Stimulated activated CD8-positive, alpha-beta memory T cell treated with anti-CD3 and anti-CD28 coated beads, Interleukin-2, amount 100 ng/mL, for 48 hours (primary cell): ENCODE measurements around the gene LGALS9B.
A peak's percentile ranks its signal among the peaks of the same experiment; 100 is the strongest.
"Not testable (repeated sequence)": the region's sequence is repeated elsewhere in the genome, so short reads cannot be mapped to it uniquely, and the experiment has no call there.

ENCODE experiments used
- DNase-seq, 2 donors: peaks; one replicate each; pipeline ENCODE4 v3.0.0-alpha.2; 2020; ENCODE audit warnings: low read depth in 2 of 2

Gene LGALS9B

DNA sequence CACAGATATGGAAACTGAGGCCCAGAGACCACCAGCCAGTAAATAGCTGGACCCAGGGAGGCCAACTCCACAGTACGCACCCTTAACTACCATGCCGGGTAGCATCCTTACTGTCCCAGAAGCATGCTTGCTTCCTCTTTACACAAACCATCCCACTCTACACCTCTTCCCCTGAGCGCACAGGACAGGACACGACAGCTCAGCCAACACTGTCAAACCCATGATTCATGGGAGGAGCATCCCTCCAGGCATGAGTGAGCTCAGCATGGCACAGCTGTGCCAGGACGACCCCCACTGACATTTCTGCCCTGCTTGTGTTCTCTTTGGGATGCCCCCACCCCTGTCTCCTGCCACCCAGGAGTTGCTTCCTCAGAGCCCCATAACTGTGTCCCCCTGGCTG lies 340 bp downstream of the LGALS9B start:
- not testable (repeated sequence) for DNase-seq

DNA sequence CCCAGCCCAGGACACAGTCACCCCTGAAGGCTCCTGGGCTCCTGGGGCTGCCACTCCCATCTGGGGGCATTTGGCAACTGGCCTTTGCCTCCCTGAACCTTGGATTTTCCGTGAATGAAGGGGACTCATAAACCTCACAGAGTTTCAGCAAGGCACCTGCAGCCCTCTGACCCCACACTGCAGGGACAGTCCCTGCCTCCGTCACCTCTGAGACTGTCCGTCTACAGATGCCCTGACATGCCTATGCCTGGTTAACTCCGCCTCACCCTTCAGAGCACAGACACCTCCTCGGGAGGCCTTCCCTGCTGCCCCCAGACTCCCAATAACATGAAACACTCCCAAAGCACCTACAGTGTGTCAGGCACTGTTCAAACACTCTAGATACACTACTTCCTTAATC lies 786 bp downstream of the LGALS9B start:
- DNase-seq, result not testable (repeated sequence)

DNA sequence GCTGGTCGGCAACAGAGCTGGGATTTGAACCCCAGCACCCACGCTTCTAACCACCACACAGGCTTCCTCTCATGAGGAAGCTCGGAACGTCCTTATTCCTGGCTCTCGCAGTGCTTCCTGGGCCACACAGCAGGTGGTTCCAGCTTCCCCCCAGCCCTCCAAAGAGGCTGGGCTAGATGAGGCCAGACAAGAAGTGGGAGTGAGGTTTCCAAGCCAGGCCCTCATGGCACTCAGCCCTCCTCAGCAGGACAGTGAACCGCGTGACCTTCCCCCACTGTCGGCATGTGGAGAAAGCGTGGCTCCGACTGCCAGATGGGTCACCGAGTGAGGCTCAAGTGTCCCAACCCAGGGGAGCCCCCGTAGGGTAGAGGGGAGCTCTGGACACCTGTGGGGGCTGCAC lies 1.8 kb downstream of the LGALS9B start:
- DNase-seq, result not testable (repeated sequence)

DNA sequence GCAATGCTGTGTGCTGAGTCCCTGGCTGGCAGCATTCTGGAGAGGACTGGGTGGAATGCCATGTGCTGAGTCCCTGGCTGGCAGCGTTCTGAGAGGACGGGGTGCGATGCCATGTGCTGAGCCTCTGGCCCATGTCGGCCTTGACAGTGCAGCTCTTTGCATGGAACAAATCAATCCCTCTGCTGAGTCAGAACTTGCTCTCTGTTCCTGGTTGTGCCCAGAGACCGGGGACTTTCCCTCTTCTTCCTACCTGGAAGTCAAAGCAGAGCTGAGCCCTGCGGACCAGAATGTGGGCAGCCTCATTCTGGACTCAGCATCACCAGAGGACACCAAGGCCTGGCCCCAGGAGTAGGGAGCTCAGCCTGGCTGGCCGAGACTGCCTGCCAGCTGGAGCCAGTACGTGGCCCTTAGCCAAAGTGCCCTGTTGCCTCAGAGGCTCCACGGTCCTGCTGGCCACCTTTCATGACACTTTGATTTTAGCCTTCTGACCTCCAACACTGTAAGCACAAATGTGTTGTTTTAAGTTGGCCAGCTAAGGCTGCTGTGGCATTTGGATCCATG lies 2.4 kb downstream of the LGALS9B start:
- DNase-seq, result not testable (repeated sequence)

DNA sequence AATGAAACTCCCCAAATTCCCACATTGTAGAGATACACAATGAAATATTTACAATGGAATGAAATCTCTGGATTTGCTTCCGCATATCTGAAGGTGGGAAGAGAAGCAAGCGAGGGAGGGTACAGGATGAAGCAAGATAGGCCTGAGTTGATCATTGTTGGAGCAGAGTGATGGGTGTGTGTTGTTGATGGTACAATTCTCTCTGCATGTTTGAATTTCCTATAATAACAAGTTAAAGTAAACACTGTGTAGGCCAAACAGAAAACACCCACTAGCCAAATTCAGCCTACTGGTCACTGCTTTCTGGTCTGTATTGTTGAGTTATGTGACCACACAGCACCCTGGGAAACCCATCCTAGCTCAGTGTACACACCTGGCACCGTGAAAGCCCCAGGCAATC lies 5.2 kb downstream of the LGALS9B start:
- not testable (repeated sequence) for DNase-seq

DNA sequence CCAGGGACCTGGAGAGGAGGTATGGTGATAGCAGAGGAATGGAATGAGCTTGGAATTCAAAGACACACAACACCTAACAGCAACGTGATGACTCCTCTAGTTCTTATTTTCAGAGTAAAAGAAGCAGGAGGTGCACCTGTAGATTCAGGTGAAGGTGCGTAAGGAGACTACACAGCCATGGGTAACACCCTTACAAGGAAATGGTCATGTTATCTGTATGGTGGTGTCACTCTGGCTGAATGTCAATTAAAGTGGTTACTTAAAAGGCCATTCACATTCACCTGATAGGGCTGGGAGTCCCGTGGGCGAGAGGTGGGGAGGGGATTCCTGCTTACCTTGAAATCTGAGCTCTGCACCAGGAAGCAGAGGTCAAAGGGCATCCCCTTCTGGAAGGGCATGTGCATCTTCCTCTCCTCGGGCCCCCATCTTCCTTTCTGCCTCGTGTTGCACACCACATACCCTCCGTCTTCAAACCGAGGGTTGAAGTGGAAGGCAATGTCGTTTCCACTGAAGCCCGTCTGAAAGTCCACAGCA lies 9.4 kb downstream of the LGALS9B start:
- not testable (repeated sequence) for DNase-seq

DNA sequence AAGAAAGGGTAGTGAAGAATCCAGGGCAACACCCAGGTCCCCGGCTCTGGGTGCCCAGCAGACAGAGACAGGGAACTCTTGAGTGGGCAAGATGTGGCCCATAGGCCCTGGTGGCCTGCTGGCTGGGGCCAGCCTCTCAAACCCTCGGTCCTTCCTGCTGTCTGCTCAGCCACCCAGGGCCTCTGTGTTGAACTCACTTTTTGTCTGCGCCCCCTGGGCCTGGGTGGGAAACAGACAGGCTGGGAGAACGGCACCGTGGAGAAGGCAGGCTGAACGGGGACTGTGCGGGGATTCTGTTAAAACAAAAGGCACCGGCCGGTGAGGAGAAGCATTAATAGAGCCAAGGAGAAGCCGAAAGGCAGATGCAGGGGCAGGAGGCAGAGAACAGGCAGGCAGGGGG lies 12.2 kb downstream of the LGALS9B start:
- not testable (repeated sequence) for DNase-seq

DNA sequence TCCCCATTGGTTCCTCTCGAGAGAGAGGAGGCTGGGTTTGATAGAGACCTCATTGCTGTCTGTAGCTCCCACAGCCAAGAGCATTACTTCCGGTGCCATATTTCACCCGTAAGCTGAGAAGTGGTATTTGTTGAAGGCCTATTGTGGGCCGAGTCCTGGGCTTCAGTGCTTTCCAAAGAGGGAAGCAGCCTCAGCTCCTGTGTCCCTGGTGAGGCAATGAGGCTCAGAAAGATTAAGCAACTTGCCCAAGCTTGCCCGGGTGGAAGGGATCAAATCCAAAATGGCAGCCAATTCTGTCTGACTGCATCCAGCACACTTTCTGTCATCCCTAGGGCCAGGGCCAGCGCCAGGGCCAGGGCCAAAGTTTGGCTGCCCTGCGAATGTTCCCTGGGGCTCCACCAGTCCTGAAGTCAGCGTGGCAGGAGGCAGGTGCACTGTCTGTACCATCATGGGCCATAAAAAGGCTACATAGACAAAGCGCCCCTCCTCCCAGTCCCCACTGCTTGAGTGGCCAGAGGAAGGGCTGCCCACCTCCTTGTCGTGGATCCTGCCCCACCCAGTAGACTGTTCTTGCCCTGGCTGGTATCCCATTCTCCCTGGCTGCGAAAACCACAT lies 13.4 kb downstream of the LGALS9B start:
- not testable (repeated sequence) for DNase-seq

DNA sequence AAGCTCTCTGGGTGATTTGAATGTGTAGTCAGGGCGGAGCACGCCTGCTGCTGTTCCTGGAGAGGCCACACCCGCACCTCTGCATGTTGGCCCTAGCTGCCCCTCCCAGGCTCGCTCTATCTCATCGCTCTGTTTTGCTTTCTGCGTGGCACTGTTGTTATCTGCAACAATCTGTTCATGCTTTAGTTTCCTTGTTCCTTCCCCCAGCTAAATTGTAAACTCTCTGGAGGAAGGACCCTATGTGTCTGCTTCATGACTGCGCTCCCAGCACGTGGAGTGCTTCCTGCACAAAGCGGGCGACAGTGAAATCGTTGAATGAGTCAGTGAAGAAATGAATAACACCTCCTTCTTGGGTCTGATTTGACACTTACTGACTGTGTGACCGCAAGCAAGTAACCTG lies 16.5 kb downstream of the LGALS9B start:
- peak in 1 of 2 donors; percentile 6 for DNase-seq

DNA sequence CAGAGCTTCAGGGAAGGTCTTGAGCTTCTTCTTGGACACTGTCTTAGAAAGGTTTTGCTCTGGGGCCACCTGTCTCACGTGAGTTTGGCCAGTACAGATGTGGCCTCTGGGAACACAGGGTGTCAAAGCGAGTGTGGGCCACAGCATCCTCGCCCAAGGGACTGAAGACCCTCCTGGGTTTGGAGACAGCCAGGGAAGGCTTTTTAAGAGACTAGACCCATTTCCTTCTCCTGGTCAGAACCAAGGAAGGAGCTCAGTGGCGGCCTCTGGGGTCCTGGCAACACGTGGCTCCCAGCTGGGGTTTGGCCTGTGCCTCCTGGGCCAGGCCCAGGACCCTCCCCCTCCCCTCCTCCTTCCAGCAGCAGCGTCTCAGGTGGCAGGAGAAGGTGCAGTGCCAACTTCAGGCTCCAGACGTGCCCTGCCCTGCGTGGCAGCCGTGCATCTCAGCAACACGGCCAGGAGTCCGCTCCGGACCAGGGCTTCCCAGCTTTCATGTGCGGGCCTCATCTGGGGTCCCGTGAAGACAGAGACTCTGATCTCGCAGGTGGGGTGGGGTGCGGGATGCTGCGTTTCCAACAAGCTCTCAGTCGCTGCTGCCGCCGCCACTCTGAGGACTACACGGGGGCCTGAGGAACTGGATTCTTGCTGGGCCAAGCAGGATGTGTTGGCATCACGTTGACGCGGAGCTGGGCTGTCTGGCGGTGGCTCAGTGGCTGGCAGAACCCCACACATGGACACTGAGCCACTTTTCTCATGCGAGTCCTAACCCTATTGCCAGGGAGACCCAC lies 19.6 kb downstream of the LGALS9B start:
- not testable (repeated sequence) for DNase-seq

DNA sequence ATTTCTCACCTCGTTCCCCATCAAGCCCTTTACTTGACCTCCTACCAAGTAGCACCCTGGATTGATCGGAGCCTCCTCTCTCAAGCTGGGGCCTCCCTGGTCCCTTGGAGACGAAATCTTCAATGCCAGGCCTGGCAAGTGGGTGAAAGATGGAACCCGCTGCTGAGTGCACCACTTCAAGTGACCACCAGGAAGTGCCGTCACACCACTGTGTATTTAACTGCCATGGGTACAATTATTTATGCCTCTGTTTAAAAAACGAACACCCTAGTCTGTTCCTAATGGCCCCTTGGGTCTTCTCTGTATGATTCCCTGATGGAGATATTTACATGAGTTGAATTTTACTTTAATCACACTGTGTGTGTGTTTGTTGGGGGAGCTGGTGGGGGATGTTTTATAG lies 20.4 kb downstream of the LGALS9B start:
- not testable (repeated sequence) for DNase-seq

DNA sequence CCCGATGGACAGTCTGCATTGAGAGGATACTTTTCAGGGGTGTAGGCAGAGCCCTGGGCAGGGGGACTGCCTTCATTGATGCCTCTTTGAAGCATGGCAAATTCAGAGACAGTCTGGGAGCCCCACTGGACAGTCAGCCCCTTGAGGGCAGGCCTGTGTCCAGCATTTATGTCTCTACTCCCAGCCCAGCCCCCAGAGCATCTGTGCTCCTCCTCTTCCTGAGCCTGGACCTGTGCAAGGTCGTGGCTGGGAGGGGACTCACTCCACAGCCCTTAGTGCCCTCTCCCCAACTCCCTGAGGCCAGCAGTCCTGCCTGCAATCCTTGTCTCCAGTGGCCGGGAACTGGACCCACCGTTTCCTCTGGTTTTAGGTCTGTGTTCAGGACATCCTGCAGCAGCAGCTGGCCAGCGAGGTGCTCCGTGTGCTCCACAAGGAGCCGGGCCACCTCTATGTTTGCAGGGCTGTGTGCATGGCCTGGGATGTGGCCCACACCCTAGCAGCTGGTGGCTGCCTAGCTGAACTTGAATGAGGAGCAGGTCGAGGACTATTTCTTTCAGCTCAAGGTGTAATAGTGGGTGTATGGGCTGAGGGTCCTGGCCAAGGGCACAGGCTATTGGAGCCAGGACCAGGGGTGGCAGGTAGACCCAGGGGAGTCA lies 22.6 kb downstream of the LGALS9B start:
- DNase-seq, result not testable (repeated sequence)

DNA sequence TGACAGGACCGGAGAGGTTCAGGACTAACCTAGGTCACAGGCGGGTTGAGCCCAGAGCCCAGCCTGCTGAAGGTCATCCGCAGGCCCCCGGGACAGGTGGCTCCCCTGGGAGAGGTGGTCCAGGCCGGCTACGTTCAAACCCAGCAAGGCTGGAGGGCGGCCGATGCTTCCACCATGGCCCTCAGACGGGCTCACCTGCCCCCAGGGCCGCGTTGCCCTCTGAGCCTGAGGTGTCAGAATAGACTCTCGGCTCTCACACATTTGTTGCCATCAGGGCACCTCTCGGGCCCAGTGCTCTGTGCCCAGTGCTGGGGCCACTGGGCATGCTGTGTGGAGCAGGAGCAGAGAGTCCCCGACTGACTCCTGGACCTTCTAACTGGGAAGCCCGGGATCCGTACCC lies 23.2 kb downstream of the LGALS9B start:
- DNase-seq, result not testable (repeated sequence)

DNA sequence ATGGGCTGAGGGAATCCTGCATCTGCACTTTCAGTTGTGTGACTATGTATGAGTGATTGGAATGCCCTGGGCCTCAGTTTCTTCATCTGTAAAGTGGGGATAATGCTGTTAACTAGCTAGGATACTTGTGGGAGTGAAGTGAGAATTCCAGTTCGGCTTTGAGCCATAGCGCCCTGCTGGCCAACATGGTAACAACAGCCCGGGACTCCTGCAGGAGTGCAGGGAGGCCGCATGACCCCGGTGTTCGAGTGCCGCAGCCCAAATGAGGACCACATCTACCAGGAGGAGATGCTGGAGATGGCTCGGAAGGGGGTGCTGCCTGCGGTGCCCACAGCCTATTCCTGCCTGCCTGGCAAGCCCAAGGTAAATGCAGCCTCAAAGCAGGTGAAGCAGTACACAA lies 23.7 kb downstream of the LGALS9B start:
- not testable (repeated sequence) for DNase-seq

DNA sequence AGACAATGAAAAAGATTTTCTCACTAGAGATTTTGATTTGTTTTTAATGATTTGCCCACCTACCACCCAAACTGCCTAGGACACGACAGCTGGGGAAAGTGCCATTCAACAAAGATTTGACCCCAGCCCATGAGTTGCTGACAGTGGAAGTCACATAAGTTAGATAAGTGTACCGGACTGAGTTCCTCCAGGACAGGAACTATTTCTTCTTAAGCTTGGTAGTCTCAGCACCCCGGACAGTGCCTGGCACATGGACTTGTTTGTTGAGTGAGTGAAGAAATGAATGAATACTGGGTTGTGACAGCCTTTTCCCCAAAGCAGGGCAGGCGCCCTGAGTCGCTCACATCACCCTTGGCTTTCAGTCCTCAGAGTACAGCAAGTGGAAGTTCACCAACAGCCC lies 26.7 kb downstream of the LGALS9B start:
- DNase-seq, result not testable (repeated sequence)

DNA sequence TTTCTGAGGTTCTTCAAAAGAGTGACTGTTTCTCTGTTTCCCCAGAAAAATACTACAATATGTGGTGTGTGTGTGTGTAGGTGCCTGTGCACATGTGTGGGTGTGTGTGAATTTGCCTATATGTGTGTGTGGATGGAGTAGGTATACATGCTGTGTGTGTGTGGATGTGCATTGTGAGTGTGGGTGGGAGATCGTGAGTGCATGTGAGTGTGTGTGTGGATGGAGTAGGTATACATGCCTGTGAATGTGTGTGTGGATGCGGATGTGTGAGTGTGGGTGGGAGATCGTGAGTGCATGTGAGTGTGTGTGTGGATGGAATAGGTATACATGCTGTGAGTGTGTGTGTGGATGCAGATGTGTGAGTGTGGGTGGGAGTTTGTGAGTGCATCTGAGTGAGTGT lies 32.2 kb downstream of the LGALS9B start:
- DNase-seq, result not testable (repeated sequence)

DNA sequence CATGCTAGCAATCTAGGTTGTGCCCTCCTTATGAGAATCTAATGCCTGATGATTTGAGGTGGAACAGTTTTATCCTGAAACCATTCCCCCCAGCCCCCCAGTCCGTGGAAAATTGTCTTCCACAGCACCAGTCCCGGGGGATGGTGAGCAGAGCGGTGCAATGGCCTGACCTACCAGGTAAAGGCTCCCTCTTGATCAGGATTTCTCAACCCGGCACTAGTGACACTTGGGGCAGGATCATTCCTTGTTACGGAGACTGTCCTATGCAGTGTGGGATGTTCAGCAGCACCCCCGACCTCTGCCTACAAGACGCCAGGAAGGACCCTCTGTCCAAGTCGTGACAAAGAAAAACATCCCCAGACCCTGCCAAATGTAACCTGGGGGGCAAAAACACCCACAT lies 34.0 kb downstream of the LGALS9B start:
- not testable (repeated sequence) for DNase-seq

DNA sequence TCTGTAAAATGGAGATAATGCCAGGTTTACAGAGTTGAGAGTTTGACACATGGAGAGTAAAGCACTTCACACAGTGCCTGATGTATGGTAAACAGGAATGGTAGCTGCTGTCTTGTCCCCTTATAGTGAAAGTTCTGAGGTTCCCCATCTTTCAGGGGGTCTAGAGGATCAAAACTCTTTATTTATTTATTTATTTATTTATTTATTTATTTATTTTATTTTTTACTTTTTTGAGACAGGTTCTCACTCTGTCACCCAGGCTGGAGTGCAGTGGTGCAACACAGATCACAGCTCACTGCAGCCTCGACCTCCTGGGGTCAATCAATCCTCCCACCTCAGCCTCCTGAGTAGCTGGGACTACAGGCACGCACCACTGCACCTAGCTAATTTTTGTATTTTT lies 40.1 kb downstream of the LGALS9B start:
- DNase-seq, result not testable (repeated sequence)

DNA sequence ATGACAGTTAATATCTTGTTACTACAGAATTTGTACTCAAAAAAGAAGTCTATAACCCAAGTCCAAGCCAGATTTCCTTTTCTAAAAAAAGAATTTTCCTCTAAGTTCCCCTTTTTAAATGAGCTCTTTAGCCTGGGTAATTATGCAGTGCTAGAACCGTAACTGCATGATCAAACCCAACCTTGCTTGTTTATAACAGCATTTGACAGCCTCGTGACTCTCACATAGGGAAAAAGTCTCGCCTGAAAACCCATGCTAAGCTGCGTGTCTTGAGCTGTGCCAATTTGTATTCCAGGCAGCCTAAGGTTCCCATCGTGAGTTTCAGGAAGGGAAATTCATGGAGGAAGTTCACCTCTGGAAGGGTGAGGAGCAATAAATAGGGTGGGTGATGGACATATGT lies 44.5 kb downstream of the LGALS9B start:
- DNase-seq, result not testable (repeated sequence)

DNA sequence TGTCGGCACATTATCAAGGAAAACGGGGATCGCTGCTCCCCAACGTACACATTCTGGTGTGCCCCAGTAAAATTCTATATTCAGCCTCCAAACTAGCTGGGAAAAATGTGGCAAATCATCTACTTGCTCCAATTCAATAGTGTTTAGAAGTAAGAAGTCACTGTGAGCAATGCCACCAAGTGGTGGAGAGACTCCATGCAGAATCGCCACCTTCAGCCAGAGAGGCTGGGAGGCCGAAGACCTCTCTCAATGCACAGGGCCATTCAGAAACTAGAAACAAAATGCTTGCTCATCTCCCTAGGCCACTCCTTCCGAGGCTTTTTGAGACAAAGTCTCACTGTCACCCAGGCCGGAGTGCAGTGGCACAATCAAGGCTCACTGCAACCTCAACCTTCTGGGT lies 48.5 kb downstream of the LGALS9B start:
- not testable (repeated sequence) for DNase-seq

DNA sequence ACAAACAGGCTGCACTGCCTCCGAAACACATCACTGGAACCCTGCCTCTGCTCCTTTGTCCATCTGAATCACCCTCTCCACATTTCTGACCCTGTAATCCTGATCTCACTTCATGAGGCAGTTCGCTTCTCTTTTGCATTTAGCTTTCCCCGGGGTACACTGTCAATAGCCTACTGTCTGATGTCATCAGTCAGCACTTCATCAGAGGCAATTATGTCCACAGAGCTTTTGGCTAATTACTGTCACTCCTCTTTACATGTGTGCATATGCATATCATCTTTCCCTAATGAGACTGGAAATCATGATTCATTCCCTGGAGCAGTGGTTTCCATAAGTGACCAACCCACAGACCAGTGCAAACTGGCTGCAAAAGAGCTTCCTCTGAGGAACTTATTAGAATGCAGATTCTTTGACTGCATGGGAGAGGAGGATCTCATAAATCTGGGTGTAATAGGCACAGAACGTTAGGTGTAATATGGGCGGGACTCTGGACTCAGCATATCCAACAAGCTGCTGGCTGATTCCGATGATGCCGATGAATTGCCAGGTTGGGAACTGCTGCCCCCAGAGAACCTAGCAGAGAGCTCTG lies 49.8 kb downstream of the LGALS9B start:
- not testable (repeated sequence) for DNase-seq
